Non-pigmented ciliary epithelial cell (primary cell): ENCODE data around the gene CLEC1A.
"Not testable (repeated sequence)": the region's sequence is repeated elsewhere in the genome, so short reads cannot be mapped to it uniquely, and the experiment has no call there.

Source experiments
- DNase-seq: peaks from one replicate; pipeline ENCODE4 v3.0.0-alpha.2; 2010; ENCODE audit warnings: low read depth

The CLEC1A gene

DNA sequence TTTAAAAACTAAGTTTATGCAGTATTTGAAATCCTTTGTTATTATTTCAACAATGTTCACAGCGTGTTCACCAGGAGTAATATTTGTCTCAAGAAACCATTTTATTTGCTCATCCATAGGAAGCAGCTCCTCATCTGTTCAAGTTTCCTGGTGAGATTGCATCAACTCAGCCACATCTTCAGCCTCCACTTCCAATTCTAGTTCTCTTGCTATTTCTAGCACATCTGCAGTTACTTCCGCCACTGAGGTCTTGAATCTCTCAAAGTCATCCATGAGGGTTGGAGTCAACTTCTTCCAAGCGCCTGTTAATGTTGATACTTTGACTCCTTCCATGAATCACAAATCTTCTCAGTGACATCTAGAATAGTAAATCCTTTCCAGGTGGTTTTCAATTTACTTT, 50.3 kb downstream of the CLEC1A start:
- DNase-seq, result no peak

DNA sequence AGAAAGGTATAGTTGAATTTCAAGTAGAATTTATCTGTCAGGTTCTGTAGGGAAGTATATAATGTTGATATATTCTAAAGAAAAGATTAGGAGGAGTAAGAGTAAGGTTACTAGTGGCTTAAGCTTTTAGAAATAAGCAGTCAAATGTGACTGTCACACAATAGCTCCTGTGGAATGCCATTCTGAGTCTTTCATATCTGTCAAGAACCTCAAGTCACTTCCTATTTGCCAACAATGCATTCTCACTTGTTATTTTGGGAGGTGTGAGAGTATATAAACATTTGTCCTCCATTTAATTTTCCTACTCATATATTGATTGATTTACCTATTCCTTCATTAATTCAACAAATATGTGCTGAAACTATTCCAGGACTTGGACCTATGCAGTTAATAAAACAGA, 56.6 kb downstream of the CLEC1A start:
- no peak for DNase-seq

DNA sequence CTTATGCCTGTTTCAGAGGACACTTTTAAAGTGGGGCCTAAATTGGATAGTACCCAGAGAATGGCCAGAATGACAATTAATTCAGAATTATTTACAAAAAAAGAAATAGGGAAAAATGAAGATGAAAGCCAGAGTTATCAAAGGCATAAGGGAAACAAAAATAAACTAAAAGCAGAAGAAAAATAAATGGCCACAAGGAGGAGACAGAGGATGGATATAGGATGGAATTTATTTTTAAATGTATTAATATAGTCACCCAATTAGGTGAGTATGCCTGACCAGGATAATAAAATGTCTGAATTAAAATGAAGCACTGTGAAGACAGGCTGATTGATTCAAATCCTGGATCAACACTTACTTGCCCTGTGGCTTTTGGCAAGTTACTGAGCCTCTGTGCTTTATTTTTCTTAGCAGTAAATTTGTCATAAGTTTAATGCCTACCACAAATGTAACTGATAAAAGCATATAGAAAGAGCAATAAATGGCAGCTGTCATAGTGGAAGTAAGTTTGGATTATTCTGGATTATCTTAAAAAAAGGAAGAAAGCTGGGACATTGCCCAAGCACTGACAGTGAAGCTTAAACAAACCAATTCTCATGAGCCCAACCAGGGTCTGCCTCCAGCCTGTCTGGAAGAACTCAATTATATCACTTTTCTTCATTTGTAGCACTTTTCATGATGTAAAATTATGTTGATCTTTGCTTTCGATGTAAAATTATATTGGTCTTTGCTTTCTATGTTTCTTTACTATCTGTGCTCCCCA, 64.8 kb downstream of the CLEC1A start:
- DNase-seq, result no peak

DNA sequence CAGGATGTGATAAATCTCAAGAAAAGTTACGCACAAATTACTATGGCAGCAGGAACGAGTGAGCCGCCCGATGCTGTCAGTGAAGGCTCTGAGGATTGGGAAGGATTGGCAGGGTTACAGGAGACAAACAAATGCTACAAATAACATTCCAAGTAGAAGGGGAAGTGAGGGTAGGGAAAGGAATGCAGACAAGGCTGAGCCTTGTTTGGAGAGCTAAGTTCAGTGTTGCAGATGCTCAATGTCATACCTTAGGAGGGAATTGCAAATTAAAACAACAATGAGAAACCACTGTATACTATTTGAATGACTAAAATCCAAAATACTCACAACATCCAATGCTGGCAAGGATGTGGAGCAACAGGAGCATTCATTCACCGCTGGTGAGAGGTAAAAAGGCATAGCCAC, 67.0 kb downstream of the CLEC1A start:
- peak; percentile 60 for DNase-seq

DNA sequence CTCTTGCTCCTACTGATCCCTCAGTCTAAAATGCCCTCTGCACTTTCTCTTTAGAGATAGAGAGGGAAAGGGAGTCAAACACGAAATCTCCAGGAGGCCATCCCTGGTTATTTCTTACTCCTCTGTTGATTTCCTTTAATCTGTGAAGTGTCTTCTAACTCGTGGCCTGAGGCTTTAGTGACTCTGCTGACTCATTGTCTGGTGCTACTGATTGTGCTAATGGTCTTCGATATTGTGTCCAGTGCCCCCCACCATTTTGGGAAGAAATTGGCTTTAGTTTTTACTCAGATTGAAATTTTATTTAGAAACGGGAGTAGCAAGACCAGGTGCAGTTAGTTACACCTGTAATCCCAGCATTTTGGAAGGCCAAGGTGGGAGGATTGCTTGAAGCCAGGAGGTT, 67.5 kb downstream of the CLEC1A start:
- DNase-seq, result no peak

DNA sequence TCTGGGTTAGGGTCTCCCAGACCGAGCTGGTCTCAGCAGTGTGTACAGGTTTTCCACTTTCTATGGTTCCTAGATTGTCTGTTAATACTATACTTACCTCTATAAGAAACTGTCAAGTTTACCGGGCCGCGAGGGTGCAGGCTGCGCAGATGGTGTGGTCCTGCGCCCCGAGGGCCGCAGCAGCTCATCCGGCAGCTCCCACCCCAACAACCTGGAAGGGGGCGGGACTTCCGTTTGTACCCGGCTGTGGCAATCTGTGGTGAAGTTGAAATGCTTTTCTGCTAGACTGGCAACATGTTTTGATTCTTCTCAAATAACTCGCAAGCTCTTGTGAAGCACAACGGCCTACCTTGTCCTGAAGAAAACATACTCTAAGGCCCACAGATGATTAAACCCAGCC, 68.3 kb downstream of the CLEC1A start, which contains the start of gene CLEC9A:
CLEC9A (plus strand) TSS at position 237 of the 400 bp plus-strand sequence. CDS start 22,006 bp downstream, outside the sequence.
- no peak for DNase-seq

DNA sequence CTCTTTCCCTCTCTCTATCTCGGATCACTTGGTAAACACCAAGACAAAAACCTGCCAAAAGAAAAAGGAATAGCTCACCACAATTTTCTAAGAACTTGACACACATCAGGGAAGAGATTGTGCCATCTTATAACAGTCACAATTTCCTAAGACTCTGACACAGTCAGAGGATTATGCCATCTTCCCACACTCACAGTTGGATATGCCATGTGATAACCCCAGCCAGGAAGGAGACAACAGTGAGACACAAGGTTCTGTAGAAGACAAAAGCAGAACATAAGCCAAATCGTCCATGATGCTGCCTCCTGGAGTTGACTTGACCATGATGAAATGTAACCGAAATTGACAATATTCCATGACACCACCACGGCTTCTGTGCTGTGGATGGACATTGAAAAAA, 71.1 kb downstream of the CLEC1A start:
- no peak for DNase-seq

DNA sequence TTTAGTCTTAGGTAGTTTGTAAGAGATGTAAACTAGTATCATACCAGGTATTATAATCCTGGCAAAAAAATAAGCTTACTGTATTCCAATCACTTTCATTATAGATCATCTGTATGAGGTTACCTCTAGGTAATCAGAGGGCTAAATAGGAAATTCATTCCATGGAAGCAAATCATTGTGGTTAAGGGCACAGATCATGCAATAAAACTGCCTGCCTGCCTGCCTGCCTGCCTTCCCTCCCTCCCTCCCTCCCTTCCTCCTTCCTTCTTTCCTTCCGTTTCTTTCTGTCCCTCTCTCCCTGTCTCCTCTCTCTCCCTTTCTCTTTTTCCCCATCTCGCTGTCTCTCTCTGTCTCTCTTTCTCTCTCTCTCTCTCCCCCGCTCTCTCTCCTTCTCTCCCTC, 71.5 kb downstream of the CLEC1A start:
- no peak for DNase-seq

DNA sequence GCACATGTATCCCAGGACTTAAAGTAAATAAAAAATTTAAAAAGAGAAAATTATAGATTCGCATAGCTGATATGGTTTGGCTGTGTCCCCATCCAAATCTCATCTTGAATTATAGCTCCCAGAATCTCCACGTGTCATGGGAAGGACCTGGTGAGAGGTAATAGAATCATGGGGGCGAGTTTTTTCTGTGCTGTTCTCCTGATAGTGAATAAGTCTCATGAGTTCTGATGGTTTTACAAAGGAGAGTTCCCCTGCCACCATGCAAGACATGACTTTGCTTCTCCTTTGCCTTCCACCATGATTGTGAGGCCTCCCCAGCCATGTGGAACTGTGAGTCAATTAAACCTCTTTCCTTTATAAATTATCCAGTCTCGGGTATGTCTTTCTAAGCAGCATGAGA, 72.1 kb downstream of the CLEC1A start:
- DNase-seq, result not testable (repeated sequence)

DNA sequence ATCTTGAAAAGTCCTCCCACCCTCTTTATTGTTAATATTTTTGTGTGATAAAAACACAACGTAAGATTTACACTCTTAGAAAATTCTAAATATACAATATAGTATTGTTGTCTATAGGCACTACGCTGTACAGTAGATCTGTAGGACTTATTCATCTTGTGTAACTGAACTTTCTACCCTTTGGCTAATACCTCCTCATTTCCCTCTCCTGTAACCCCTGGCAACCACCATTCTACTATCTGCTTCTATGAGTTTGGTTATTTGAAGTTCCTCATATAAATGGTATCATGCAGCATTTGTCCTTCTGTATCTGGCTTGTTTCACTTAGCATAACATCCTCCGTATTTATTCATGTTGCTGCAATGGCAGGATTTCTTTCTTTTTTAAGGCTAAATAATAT, 73.5 kb downstream of the CLEC1A start:
- DNase-seq, result no peak

DNA sequence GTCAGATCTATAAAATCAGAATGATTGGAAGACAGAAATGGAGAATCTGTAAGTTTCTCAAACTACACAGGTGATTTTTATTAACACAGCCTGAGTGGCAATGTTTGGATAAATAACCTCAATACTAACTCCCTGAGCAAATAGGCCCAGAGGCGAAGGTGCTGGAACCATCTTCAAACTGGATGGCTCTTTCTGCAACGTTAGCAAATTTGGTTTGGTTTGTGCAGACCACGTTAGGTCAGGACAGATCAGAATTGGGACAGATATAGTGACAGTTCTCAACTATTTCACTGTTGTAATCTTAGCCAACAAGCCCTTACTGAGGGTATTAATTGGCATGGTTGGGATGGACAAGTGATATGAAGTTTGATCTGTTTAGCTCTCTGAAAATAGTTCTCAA, 77.4 kb downstream of the CLEC1A start:
- DNase-seq, result no peak
